DLD1 (cell line): Measurements from ENCODE around the gene OR52E2.

Experiments used
- in situ Hi-C: cut with HindIII; loops from 2 replicates; pipeline ENCODE4 v1.10.0; 2017; ENCODE audit warnings: low sequenced_read_pairs

Gene OR52E2

GRCh38 chr11:5021996-5022395, 37.4 kb downstream of the OR52E2 start:
- in situ Hi-C loops, result no loop called here

GRCh38 chr11:5013012-5013411, 46.4 kb downstream of the OR52E2 start:
- in situ Hi-C loops, result no loop called here

GRCh38 chr11:5011254-5011653, 48.2 kb downstream of the OR52E2 start:
- in situ Hi-C loops, result no loop called here
